HCEC 1CT (cell line): ENCODE results near the gene SPATS2.
"Not testable (repeated sequence)": the region's sequence is repeated elsewhere in the genome, so short reads cannot be mapped to it uniquely, and the experiment has no call there.

Experiments used
- DNase-seq: peaks from one replicate; pipeline ENCODE4 v3.0.0-alpha.2; 2017

SPATS2 gene

DNA sequence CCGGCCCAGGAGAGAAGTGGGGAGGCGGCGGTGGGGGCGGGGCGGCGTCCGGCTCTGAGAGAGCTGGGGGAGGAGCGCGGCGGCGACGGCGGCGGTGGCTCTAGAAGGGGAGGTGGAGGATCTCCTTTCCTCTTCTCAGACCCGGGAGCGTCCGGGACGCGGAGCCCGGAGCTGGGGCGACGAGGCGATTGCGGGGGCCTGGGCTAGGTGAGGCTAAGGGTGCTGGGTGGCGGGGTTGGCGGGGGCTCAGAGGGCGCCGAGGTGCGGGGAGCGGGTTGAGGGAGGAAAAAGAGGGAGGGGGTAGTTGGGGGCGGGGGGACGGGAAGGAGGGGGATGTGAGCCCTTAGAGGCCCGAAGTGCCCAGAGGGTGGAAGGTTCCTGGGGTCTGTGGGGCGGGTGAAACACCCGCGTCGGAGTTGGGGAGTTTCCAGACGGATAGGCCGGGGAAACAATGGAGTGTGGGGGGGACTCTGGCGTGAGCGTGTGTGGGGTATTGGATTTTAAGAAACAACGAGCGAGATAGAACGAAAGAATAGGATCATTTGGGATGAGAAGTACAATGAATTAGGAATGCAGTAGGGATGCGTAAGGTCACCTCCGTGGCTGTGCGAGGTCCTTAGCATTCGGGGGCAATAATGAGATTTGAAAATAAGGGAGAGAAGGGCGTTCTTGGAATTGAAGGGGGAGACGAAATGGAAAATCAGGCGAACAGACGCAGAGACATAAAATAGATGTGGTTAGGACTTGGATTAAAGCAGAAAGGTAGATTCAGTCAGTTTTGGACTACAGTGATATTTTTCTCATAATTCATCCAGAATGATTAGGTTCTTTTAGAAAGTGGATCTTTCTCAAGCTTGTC, at the start of gene SPATS2:
Gene SPATS2, plus strand, starts transcription at position 82 of the 859 bp plus-strand sequence. CDS start 93,551 bp downstream, outside the sequence.
- peak; percentile 27 for DNase-seq

DNA sequence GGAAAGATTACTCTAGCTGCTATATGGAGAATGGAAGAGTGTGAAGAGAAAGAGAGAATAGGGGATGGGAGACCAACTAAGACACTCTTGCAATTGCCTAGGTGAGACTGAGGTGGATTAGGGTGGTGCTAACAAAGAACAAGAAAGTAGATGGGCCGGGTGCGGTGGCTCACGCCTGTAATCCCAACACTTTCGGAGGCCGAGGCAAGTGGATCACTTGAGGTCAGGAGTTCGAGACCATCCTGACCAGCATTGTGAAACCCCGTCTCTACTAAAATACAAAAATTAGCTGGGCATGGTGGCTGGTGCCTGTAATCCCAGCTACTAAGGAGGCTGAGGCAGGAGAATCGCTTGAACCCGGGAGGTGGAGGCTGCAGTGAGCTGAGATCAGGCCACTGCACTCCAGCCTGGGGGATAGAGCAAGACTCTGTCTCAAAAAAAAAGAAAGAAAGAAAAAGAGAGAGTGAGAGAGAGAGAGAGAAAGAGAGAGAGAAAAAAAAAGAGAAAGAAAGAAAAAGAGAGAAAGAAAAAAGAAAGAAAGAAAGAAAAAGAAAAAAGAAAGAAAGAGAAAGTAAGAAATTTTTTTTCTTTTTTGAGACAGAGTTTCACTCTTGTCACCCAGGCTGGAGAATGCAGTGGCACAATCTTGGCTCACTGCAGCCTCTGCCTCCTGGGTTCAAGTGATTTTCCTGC, 46.7 kb upstream of the SPATS2 start:
- DNase-seq: not testable (repeated sequence)

DNA sequence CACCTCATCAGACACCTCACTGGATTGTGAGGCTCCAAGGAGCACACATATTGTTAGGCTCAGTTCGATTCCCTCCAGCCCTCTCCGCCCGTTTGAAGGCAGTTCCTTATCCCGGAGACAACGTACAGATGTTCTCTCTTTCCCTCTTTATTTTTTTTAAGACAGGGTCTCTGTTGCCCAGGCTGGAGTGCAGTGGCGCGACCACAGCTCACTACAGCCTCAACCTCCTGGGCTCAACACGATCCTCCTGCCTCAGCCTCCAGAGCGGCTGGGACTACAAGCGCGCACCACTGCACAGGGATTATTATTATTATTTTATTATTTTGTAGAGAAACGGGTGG, 44.9 kb upstream of the SPATS2 start:
- no peak for DNase-seq

DNA sequence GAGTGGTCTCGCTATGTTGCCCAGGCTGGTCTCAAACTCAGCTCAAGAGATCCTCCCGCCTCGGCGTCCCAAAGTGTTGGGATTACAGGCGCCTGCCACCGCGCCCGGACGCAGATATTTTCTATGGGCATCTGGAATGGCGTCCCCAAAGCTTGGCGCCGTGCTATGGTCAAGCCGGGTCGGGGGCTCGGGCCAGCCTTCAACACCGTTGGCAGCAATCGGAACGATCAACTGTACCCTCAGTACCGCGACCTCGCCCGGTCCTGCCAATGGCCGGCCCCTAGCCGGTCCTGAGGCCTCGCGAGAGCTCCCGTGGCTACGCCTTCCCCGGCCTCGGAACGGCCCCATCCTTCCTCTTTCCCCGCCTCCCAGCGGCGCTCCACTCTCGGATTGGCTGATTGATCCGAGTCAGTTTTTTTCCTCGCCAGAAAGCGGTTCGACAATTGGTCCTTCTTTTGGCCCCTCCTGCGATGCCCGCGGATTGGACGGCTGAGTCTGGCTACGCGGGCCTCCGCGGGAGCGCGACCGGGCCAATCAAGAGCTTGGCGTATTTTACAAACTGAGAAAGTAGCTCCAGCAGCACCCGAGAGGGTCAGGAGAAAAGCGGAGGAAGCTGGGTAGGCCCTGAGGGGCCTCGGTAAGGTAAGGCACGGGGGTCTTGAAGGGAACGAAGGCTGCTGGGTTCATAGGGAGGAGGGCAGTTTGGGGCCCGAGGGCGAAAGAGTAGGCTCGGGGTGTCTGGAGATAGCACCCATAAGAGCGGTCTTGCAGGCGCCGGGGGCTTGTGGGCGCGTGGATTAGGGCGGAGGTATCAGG, 44.3 kb upstream of the SPATS2 start, which contains the start of gene TROAP:
Gene TROAP, plus strand, starts transcription at position 548 of the 816 bp plus-strand sequence. CDS start 354 bp downstream, outside the sequence.
- peak; percentile 98 for DNase-seq

DNA sequence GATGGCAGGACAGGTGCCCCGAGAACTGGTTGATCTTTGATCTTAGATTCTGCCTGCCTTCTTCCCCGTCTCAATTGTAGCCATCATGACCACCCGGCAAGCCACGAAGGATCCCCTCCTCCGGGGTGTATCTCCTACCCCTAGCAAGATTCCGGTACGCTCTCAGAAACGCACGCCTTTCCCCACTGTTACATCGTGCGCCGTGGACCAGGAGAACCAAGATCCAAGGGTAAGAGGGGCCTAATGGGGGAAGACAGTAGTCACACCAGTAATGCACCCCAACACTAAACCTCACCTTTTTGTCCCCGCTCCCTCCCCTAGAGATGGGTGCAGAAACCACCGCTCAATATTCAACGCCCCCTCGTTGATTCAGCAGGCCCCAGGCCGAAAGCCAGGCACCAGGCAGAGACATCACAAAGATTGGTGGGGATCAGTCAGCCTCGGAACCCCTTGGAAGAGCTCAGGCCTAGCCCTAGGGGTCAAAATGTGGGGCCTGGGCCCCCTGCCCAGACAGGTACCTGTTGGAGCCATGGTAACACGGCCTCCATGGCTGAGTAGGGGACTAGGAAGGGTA, 43.7 kb upstream of the SPATS2 start:
- no peak for DNase-seq

DNA sequence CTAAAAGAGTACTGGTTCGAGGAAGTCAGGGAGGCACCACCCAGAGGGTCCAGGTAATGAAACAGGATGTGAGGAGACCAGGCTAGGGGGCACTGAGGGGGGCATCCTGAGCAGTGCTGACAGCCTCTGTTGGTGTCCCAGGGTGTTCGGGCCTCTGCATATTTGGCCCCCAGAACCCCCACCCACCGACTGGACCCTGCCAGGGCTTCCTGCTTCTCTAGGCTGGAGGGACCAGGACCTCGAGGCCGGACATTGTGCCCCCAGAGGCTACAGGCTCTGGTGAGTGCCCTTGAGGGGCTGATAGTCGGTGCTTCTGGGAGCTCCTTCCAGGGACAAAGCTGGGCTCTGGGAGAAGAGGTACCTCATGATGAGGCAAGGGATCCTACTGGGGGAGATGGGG, 41.7 kb upstream of the SPATS2 start:
- DNase-seq: no peak

DNA sequence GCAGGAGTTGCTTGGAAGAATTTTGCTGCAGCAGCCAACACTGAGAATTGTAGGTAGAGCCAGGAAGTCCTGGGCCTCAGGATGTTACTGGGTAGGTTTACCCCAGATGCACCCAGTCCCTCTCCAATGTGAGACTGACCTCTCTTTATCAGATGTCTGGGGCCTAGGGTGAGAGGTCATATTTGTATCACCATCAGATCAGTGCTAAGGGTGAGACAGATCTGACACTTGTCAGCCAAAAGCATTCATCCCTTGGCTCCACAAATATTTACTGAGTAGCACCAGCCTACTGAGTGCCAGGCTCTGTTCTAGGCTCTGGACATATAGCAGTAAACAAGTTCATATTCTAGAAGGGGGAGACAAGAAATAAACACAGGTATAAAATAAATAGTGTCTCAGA, 39.9 kb upstream of the SPATS2 start:
- no peak for DNase-seq

DNA sequence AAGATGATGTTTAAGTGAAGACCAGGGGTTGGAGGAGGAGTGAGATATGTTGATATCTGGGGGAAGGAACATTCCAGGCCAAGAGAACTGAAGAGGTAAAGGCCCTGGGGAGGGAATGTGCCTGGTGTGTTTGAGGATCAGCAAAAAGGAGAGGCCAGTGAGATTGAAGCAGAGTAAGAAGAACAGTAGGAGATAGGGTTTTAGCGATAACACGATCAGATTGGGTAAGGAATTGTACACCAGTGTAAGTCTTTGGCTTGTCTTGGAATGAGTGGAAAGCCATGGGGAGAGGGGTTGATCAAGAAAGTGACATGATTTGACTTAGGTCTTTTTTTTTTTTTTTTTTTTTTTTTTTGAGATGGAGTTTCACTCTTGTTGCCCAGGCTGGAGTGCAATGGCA, 39.4 kb upstream of the SPATS2 start:
- DNase-seq: no peak

DNA sequence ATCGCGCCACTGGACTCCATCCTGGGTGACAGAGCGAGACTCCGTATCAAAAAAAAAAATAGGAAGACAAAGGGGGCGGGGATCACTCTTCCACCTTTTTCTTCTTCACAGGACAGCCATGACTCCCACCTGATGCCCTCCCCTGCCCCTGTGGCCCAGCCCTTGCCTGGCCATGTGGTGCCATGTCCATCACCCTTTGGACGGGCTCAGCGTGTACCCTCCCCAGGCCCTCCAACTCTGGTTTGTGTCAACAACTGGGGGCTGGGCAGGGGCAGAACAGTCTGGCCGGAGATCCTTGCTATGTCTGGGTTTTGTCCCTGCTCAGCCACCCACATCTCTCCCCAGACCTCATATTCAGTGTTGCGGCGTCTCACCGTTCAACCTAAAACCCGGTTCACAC, 38.4 kb upstream of the SPATS2 start:
- no peak for DNase-seq

DNA sequence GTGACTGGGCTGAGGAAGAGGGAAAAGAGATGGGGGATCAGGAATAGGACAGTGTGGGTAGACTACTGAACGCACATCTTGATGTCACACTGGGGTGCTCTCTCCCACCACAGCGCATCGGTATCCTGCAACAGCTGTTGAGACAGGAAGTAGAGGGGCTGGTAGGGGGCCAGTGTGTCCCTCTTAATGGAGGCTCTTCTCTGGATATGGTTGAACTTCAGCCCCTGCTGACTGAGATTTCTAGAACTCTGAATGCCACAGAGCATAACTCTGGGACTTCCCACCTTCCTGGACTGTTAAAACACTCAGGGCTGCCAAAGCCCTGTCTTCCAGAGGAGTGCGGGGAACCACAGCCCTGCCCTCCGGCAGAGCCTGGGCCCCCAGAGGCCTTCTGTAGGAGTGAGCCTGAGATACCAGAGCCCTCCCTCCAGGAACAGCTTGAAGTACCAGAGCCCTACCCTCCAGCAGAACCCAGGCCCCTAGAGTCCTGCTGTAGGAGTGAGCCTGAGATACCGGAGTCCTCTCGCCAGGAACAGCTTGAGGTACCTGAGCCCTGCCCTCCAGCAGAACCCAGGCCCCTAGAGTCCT, 37.1 kb upstream of the SPATS2 start:
- no peak for DNase-seq

DNA sequence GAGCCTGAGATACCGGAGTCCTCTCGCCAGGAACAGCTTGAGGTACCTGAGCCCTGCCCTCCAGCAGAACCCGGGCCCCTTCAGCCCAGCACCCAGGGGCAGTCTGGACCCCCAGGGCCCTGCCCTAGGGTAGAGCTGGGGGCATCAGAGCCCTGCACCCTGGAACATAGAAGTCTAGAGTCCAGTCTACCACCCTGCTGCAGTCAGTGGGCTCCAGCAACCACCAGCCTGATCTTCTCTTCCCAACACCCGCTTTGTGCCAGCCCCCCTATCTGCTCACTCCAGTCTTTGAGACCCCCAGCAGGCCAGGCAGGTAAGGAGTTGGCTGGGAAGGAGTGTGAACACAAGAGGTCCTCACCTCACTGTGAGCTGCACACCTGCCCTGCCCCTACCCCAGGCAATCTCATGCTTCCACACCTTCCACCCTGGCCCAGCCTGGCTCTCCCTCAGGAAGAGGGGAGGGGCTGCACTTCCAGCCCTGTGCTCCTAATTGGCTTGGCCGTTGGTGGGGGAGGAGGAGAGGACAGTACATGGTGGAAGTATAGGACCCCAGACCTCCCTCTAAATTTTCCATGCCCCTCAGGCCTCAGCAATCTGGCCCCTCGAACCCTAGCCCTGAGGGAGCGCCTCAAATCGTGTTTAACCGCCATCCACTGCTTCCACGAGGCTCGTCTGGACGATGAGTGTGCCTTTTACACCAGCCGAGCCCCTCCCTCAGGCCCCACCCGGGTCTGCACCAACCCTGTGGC, 36.5 kb upstream of the SPATS2 start:
- DNase-seq: no peak

DNA sequence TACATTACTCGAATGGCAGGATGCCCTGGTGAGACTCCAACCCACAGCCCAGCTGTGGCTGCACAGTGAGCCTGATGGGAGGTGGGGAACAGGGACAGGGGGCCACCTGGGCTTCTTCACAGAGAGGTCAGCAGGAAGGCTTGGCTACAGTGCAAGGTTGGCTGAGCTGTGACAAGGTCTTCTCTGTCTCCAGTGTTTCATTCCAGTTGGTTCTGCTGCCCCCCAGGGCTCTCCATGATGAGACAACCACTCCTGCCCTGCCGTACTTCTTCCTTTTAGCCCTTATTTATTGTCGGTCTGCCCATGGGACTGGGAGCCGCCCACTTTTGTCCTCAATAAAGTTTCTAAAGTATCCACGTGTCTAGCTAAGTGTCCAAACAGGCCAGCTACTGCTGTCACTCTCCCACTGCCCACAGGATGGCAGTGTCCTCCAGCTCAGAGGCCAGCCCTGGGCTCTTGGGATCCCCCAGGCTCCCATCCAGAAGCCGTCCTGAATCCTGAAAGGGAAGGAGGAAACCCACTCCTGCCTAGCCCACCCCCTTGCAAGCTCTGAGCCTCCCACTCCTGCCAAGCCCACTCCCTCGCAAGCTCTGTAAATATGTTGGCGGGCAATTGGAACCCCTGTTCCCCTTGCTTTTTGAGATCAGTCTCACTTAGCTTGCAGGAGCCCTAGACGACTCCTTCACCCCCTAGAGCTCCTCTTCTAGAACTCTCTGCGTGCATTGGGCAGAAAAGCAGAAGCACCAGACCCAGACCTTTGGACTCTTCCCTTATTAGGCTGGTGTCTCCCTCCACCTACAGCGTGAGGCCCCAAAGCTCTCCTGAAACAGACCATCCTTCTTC, 35.7 kb upstream of the SPATS2 start:
- peak; percentile 54 for DNase-seq

DNA sequence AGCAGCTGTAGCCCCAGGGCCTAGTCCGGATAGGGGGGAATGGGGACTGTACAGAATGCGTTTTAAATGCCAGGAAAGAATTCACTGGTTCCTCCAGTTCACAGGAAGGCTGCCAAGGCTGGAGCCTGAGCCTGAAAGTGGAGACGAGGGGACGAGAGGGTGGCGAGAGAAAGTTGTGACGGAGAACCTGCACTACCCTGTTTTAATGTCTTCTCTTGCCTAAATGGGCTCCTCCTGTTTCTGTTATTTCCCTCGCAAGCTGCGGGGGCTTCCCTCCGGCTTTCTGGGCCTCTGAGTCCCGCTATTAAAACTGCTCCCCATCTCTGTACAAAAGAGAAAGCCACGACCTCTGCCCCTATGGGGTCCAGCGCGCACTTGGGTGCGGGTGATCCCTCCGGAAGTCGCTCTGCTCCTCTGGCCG, 34.8 kb upstream of the SPATS2 start:
- DNase-seq: no peak

DNA sequence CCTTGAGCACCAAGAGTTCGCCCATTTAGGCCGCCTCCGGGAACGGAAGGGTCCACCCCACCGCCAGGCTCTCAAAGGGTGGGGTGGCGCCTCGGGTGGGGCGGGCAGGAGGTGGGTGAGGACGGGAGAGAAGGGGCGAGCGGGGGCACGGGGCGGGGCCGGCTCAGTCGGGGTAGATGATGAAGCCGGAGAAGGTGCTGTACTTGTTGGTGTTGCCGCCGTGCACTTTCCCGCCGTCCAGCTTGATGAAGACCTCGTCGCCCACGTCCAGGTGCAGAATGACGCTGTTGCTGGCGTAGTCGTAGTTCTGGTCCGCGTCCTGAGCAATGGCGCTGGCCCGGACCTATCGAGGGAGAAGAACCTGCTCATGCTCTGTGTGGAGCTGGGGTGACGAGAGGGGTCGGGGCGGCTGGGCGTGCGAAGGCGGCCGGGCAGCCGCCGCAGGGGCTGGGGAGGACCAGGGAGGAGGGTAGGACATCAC, 34.3 kb upstream of the SPATS2 start:
- no peak for DNase-seq

DNA sequence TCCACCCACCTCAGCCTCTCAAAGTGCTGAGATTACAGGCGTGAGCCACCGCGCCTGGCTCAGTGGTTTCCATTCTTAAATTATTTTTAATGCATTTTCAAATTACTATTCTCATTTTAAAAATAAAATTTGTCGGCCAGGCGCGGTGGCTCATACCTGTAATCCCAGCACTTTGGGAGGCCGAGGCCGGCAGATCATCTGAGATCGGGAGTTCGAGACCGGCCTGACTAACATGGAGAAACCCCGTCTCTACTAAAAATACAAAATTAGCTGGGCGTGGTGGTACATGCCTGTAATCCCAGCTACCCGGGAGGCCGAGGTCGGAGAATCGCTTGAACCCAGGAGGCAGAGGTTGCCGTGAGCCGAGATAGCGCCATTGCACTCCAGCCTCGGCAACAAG, 33.5 kb upstream of the SPATS2 start:
- DNase-seq: not testable (repeated sequence)

DNA sequence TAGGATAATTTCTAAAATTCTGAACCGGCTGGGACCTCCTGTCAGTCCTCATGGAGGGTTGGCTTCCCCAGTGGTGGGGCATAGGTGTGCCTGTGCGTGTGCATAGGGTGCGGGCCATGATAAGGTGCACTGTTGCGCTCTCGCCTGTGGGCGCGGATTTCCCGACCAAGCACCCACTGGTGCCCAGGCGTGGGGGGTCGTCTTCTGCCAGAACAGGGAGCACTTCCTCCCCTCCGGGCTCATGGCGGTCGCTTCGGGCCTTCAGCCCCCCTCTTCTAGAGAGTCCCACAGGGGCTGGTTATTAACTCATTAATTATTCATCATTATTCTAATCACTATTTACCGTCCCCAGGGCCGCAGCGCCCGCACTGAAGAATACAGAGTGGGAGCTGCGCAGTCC, 33.0 kb upstream of the SPATS2 start:
- DNase-seq: no peak

DNA sequence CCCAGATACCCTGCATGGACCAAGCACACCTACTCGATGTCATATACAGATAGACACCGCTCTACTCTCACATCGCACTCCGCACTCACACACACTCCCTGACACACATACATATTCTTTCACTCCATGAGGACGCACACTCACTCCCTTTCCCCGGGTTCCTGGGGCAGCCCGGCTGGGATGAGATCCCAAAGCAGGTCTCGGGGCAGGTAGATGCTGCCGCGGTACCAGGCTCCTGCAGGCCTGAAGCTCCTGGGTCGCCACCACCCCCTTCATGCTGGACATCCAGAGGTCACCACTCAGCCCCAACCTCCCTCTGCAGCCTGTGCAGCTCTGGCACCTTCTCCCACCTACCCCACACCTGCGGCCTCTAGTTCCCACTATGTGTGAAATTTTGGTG, 32.6 kb upstream of the SPATS2 start:
- DNase-seq: no peak

DNA sequence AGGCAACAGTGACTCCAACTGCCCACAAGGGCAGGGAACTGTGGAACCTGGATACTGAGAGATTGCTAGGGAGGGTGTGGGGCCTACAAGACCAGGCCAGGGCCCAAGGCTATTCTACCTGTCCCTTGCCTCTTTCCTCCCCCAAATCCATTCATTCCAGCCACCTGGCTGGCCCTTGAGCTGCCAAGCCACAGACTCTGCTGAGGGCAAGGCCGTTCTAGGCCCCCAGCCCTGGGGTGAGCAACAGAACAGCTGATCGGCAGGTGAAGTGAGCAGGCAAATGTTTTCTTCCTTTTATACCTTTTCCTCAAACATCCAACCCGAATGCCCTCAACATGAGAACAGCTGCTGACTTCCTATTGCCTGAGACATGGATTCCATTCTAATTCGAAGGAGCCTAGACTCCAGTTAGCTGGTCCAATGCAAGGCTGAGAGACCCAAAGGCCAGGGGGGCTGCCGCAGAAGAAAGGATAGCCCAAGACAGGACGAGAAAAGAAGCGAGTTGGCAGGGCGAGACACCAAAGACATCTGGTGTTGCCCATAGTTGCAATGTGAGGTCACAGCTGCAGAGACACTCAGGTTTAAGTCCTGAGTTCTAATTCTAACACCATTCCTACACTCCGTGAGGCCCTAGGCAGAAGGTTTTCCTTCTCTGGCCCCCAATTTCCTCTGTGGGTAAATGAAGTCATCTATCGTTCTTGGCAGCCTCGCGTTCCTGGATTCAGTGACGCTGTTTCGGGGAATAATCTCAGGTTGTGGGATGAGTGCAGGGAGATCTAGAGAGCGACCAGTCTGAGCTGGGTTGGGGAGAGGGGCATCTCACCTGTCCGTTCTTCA, 31.9 kb upstream of the SPATS2 start:
- DNase-seq: no peak

DNA sequence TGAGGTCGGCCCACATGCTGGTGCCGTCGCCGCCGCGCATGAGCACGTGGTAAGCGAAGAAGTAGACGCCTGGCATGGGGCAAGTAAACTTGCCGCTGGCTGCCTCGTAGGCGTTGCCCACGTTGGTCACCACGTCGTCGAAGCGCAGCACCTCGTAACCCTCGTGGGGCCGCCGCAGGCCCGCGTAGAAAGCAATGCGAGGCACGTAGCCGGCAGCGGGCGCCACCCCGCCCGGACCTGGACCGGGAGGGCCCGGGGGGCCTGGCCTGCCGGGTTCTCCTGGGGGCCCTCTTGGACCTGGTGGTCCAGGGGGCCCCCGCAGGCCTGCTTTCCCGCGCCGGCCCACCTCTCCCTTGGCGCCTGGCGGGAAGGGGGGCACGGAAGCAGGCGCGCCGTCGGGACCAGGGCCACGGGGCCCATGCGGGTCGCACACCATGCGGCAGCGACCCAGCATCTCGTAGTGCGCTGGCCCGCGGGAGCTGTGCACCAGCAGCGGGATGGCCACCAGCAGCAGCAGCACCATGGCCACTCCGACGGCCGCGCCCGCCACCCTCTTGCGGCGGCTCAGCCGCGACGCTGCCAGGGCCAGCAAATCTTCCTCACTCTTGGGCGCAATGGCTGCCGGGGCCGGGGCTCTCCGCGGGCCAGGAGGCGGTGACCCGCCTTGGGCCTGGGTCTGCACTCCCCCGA, 31.2 kb upstream of the SPATS2 start:
- no peak for DNase-seq
